WI38 (cell line): ENCODE measurements around the gene ZNF276.

Experiments used
- H3K4me3 ChIP-seq: 2 replicates; pipeline ENCODE4 v1.5.1; 2011; ENCODE audit warnings: low read depth, mild to moderate bottlenecking, control low read depth, low read length
- CTCF ChIP-seq: IDR thresholded peaks from 2 replicates; pipeline ENCODE4 v1.5.1; 2012; ENCODE audit warnings: low read depth, mild to moderate bottlenecking, control low read depth, low read length

ZNF276 gene

DNA sequence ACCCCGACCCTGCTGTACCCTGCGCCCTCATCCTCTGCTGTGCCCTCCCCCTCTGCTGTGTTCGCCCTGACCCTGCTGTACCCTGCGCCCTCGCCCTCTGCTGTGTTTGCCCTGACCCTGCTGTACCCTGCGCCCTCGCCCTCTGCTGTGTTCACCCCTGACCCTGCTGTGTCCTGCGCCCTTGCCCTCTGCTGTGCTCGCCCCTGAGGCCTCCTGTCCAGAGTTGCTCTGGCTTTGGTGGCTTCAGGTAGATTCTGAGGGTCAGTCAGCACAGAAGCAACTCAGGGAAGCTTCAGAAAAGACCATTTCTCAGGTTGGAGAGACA, 11.5 kb downstream of the ZNF276 start:
- no peak overlapping the region for H3K4me3 ChIP-seq
- TF ChIP-seq CTCF, result no peak

GRCh38 chr16:89733322-89733721, 12.0 kb downstream of the ZNF276 start:
- TF ChIP-seq CTCF, result no peak
- no peak overlapping the region for H3K4me3 ChIP-seq

DNA sequence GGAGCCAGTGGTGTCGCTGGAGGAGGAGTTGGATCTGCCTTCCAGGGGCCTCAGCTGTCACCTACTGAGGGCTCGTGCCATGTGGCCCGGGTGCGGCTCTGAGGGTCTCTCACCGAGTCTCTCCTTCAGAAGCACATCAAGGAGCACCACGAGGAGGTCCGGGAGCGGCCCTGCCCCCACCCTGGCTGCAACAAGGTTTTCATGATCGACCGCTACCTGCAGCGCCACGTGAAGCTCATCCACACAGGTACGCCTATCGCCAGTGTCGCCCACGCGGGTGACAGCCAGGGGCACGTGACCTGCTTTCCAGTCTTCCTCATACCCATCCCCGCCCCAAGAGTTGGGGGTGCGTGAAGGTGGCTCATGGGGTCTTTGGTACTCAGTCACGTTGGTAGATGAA, 12.5 kb downstream of the ZNF276 start:
- TF ChIP-seq CTCF, result no peak
- H3K4me3 ChIP-seq, result no peak overlapping the region

GRCh38 chr16:89736554-89736953, 15.2 kb downstream of the ZNF276 start:
- H3K4me3 ChIP-seq, result no peak overlapping the region
- TF ChIP-seq CTCF, result no peak

GRCh38 chr16:89737341-89738071, 16.2 kb downstream of the ZNF276 start:
- no peak overlapping the region for H3K4me3 ChIP-seq
- no peak for TF ChIP-seq CTCF

GRCh38 chr16:89738072-89738377, 16.7 kb downstream of the ZNF276 start:
- no peak for TF ChIP-seq CTCF
- no peak overlapping the region for H3K4me3 ChIP-seq

DNA sequence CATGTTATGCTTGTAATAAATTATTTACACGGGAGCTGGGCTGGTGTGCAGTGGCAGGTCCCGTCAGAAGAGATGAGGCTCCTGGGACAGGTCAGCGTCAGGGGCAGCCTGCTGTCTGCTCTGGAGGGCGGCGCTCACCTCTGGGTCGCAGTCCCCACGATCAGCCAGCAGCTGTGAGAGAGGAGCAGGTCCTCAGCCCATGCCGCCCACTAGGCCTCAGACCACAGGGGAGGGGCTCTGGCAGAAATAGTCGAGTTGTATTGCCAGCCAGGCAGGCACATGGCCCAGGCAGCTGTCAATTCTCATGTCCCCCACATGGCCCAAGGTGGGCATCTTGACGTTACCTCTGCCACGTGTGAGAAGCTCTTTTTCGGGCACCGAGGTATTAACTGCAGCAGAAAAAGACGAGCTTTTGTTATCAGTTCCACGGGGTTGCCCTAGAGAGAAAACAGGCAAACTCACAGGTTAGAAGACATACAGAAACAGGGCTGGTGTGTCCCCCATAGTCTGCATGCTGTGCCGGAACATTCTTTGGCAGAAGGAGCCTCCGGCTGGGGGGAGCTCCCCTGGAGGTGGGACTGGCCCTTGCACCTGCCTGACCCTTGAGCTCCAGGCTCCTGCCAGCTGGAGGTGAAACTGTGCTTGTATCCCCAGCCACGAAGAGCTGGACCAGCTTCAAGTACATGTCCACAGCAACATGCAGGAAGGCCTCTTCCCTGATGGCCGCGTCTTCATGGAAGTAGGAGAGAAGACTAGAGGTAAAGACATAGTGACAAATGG, 17.4 kb downstream of the ZNF276 start:
- TF ChIP-seq CTCF, result no peak
- no peak overlapping the region for H3K4me3 ChIP-seq
